ENCODE measurements around the gene FZD7.

Gene FZD7

DNA sequence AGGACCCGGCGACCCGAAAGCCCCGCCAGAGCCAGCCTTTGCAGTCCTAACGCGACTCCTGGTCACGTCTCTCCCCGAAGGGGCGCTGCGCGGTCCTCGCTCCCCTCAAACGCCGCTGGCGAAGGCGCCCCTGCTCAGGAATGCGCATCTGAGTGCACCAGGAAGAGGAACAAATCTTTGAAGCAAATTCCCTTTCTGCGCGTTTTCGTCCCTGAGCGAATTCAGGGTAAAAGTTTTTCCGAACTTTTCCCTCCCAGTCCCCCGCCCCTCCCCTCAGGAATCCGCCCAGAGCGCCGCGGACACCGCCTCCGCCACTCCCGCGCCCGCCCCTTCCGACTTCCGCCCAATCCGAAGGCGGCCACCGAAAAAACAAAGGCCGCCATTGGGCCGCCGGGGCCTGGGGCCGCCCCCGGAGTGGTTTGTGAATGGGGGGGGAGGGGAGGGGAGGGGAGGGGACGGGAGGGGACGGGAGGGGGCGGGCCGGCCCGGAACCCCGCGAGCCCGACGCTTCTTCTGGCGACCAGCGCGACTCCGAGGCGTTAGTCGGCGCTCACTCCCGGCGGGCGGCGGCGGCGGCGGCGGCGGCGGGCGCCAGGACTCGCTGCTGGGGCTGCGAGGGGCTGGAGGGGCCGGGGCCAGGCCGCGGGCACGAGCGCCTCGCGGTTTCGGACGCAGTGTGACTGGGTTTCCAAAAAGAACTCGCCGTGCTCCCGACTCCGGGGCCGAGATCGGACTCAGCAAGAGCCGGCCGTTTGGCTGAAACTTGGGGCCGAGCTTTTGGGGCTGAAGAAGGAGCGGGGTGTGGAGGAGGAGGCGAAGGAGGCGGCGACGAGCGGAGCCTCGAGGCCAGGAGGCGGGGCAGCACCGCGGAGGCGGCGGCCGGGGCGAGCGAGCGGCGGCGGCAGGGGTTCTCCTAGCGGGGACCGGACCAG is at the start of gene FZD7:
TSS of gene FZD7 (plus strand) at position 539 of the 932 bp plus-strand sequence. CDS start 793 bp downstream, outside the sequence.
- DNase-seq = no peak

DNA sequence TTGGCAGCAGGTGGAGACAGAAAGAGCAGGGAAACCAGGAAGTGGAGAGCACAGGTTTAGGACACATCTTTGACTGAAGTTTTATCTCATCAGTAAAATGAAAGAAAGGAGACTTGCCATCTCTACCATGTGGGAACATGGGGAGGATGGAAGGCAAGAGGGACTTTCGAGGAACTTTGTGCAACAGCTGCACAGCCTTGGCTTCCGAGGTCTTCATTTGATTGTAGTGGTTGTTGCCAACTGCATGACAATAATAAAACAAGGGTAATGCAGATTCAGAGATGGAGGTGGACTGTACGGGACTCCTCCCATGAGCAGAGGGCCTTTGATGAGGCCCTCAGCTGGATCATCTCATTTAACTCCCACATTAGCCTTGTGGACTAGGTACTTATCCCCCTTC is 49.3 kb upstream of the FZD7 start:
- DNase-seq = no peak

DNA sequence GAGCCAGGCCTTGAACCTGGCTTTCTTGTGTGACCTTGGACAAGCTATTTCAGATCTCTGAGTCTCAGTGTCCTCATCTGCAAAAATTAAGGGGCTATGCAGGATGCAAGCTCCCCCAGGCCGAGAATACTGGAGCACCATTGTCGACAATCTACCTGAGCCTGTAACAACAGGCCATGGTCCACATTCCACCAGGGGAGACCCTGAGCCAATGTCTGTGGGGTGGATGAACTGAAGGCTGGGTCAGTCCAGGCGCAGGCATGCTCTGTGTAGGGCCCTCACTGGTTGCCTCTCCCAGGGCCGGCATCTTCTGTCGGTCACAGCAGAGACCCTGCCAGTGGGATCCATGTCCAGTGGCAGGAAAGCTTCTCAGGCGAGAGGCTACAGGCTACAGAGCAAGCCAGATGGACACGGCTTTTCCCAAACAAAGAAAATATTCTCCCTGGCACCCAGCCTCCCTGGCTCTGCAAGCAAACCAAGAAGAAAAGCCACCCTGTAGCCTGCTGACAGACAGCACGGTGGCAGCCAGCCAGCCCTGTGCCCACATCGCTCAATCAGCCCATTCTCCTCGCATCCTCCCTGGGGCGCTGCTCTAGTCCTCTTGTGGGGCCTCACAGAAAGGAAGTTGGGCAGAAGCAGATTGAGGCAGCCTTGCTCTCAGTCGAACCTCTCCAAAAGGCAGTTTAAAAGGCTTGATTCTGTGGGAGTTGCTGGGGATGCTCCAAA is 48.7 kb upstream of the FZD7 start:
- no peak for DNase-seq

DNA sequence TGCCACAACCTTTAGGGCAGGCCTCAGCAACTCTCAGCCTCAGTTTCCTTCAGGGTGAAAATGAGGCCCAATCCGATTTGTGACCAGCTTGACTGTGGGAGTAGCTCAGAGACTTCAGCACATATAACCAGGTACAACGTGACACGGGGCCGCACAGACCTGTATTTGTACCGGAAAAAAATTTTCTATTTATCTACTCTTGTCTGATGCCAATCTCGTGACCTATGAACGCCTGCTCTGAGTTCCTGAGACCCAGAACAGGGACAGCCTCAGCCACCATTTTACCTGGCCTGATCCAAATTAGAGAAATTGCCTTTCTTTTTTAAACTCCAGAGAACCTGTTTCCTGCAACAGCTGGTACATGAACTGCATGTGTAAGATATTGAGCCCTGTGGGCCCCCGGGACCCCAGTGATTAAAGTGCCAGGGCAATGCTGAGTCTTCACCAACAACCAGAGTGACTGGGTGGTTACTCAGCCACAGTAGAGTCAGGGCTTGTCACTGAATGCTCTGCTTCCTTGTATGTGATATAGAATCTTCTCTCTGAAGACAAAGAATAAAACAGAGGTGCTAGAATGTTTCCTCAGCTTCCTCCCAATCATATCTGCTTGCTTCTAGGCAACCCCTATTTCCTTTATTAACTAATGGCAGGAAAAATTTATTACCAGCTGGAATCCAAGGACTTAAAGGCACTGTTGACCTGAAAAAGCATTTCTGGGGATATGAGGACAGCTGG is 47.8 kb upstream of the FZD7 start:
- no peak for DNase-seq

DNA sequence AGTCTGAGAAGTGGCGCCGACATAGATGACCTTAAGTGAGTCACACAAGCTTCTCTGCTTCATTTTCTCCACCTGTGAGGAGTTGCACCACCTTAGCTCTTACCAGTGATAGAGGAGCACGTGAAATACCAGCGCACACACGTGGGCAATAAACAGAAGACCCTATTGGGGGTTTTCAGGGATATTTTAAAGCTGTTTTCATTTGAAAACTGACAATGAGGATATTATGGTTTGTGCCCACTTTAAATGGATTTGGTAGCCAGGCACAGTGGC is 47.3 kb upstream of the FZD7 start:
- no peak for DNase-seq

DNA sequence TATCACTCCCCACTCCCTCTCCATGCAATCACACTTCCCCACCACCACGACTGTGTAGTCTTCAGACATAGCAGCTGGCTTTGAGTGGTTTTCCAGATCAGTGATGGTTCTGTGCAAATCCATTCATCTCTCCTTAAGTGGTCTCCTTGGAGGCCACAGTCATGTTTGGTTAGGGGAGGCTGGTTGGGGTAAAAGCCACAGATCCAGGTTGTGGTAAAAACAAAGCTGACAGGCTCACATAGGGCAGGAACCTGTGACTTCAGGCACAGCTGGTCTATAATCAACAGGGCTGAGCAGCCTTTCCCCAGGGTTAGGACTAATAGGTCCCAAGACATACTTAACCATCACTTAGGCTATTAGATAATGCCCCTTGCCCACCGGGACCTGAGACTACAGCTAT is 46.2 kb upstream of the FZD7 start:
- no peak for DNase-seq

DNA sequence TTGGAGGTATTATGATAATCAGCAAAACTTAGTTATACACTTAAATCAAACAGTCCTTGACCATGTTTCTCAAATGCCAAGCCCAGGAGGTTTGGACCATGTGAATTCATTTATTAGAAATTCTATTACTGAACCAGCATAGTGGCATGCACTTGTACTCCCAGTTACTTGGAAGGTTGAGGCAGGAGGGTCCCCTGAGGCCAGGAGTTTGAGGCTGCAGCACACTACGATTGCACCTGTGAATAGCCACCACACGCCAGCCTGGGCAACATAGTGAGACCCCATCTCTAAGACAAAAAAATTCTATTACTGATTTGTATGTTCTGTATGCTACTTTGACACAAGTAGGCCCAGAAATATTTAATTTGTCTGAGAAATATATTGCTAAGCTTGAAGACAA is 43.6 kb upstream of the FZD7 start:
- no peak for DNase-seq

DNA sequence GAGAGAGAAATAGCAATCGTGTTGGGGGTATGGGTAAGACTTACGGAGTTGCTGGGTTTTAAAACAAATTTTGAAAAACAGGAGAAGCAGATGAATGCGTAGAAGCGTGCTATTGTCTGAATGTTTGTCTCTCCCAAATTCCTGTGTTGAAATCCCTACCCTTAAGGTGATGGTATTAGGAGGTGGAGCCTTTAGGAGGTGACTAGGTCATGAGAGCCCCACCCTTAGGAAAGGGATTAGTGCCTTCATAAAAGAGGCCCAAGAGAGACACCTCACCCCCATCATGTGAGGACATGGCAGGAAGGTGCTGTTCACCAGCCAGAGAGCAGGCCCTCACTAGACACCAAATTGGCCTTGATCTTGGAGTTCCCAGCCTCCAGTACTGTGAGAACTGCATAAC is 40.7 kb upstream of the FZD7 start:
- no peak for DNase-seq

DNA sequence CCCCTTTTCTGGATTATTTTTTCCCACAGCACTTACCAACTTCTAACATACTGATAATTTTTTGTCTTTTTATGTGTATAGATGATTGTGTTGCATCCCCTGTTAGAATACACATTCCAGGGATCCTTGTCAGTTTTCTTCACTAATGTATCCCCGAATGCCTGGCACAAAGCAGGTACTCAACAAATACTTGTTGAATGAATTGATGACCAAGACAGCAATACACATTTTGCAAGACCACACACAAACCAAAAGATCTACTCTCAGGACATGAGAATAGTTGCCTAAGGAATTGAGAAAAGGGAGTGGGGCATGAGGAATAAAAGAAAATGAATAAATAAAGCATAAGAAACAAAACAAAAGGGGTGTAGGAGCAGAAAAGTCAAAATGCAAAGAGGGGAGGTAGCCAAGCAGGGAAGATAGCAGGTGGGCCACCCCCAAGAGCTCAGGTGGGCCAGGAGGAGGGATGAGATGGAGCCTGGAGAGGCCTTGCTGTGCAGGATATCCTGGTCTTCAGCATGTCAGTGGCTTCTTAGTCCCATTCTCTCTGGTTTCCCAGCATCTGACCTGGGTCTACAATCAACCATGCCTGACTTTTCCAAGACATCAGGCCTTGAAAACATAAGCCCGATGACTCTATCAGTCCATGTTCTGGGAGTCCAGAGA is 38.5 kb upstream of the FZD7 start:
- DNase-seq = no peak

DNA sequence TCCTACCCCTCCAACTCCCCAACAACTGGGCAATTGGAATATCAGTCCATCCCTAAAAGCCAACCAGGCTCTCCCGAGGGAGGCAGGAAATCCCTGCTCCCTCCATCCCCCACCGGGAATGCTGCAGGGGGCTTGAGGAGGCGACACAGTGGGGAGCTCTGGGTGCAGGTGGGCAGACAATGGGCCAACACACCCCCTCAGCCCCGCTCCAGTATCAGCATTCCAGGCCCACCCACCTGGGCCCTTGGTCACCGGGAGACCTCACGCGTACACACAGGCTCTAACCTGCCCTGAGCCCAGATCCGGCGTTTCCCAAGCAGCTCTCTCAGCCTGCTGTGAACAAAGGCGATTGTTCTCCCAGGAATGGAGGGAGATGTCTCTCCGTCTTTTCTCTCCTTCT is 37.6 kb upstream of the FZD7 start:
- no peak for DNase-seq

DNA sequence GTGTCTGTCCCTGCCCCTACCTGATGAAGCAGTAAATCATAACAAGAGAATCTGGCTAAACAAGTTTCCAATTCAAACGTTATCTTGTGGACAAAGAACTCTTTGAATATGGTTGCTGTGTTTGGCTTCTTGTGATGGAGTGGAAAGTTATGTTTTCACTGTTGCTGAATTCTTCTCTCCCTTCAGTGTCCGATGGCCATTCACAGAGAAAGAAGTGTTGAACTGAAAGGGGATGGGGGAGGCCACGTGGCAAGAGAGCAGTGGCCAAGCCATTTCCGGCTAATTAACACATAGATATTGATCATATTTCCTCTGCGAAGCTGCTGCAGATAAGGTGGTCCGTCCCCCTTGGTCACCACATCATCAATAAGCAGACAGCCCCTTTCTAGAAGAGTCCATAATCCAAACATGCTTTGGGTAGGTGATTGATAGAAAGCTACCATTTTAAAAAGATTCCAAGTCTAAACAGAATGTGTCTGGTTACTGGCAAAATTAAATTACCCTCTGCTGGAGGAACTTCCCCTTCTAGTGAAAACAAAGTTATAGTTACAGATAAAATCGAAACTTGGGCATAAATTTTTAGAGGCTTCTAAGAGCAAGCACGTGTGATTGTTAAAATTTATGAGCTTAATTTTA is 36.9 kb upstream of the FZD7 start:
- no peak for DNase-seq

DNA sequence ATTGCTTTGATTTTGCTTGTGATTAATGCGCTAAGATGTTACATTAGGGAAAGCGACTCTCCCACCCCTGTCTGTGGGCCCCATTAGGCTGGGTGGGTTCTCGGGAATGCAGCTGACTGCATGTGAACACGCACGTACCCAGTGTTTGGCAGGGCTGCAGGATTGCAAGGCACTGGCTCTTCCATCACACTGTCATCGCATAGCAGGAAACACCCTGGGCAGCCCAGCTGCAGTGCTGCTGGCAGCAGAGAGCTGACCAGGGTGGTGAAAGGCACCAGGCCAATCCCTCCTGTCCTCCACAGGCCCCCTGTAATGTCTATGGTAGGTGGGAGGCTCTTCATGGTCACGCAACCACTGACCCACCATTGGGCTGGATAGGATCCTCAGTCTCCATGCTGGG is 34.4 kb upstream of the FZD7 start:
- DNase-seq = no peak

DNA sequence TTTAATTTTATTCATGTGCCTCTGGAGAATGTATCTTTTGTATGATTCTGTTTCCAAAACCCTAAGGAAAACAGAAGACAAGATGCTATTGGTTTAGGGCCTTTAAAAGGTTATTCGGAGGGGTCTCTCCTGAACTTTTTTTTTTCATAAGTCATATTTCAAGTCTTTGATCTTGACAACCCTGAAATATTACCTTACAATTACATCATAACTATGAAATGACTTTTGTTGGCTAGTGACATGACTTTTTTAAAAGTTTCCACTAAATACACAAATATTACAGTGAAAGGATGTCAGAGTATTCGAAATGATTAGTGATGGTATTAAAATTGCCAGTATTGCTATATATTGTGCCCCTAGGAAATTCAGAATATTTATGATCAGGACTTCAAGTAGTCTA is 31.8 kb upstream of the FZD7 start:
- DNase-seq = no peak

DNA sequence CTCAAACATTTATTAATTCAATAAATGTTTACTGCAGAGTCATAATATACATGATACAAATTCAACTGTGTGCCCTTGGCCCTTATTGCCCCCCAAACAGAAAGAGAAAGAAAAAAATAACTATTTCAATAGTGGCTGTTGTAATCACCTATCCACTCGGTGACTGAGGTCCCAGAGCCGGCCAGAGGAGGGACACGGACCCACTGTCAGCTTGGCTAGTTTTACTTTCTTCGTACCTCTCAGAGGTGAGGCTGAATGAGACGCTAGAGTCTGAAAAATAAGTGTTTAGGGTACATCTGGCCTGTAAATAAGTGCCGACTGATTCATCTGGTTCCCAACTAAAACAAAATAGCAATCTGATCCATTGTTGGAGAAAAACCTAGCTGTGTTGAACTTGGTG is 31.3 kb upstream of the FZD7 start:
- no peak for DNase-seq

DNA sequence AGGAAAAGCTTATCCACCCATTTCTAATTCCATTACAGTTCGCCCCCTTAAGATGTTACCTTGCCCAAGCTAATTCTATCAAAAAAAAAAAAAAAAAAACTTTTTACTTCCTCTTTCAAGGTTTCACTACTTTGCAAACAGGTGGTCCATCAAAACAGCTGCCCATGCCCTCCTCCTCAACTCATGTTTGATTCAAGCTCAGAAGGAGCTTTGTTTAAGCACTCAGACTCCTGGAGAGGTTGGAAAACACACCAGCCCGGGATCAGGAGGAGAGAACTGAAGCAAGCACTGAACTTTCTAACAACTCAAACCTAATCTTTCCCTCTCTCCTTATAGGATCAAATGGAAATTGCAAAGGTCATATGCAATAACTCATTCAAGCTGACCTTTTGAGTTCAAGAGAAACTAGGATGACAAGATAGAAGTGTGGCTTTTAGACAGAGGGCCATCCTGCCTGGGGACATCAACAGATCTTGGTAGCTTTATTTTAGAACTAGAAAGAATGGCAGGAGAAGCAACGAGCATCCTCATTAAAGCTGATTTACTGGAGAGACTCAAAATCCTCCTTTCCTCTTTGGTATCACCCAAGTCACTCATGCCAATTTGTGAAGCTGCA is 28.3 kb upstream of the FZD7 start:
- no peak for DNase-seq

DNA sequence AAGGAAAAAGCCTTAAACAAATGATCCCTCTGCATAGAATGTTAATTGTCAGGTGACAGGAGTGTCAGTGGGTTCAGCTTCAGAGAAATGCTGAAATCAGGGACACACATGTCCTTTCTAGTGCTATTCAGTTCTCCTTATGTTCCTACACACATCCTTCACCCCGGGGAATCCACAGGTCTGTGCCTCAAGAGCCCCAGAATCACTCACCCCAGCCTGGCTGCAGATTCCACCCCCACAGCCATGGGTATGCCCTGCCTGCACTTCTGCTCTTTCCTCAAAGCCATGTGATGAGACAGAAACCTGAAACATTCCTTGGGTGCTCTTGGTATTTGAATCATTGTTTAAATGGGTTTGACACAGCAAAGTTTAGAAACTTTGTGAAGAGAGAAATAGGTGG is 27.4 kb upstream of the FZD7 start:
- no peak for DNase-seq

DNA sequence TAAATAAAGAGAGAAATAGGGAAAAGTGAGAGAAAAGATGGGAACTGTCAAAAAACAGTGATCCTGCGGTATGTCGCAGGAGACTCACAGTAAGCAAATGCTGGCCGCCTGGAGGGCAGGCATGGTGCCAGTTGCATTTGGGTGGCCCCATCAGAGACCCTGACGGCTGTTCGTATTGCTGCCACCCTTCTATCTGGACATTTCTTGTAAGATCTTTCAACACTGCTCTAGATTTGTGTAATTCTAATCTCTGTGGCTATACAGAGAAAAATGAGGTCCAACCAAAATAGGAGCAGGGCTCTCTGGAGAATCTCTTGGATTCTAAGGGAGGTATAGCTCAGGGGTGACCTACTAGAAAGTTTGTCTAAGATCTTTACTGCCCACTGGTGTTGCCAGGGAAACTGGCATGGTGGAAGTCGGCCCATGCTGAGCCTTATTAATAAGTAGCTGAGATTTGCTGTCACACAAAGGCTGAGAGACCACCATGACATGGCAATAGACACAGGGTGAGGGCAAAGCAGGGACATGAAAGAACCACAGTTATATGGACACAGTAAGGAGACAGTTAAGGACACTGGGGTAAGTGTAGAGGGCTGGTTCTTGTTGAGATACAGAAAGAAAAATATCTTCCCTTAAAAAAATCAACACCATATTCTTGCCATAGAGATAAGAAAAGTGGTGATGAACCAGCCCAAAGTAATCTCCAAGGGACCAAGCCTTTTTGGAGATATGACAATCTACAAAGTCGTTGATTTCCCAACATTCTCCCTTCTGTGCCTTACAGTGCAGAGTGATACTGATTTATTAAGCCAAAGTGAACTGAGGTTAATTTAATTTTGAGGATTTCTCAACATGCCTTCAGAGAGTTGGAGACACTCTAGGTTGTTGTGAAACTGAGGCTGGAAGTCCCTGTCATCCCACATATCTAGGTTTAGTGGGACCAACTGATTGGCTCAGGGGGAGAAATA is 26.4 kb upstream of the FZD7 start:
- no peak for DNase-seq

DNA sequence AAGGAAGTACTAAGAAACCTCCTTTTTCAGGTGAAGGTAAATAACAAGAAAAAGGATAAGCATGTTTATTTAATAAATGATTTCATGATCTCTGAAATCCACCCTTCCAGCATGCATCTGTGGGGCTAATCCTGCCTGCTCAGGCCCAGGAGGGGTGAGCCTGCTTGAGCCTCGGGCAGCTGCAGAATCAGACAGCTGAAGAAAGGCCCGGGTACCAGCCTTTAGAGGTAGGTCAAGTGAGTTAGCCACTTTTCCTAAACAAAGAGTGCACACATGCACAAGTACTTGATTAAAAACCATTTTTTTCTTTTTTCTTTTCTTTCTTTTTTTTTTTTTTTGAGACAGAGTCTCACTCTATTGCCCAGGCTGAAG is 25.7 kb upstream of the FZD7 start:
- no peak for DNase-seq

DNA sequence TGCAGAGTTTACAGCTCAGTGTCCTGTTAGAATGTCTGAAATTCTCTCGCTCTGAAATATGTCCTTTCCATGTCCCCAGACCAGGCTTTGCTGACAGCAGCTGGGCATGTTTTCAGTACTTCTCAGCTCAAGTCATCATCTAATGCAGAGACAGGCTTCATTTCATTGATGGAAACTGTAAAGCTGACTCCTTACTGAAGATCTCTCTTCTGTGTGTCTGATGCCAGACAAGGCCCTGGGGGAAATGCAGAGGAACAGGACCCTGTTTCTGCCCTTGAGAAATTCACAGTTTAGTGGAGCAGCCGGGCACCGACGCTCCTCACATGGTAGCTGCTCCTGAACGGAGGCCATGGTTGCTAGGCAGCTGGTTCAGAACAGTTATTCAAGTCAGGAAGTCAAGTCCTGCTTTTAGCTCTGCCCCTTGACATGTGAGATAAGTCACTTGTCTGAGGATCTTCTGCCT is 24.6 kb upstream of the FZD7 start:
- DNase-seq = no peak

DNA sequence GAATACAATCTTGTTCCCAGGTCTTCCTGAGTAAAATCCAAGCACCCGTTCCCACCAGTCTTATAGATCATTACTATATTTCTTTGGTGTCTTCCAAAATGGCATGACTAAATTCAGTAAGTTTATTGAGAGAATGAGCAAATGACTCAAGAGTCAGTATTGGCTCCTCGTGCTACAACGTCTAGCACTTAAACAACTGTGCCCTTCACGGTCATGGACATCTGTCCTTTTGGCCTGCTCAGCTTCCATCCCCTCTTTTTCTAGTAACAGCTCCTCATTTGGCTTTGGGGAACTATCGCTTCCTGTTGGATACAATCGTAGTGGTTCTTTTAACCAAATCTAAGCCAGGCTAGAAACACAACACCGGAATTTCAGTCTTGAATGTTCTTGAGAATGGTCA is 24.1 kb upstream of the FZD7 start:
- DNase-seq = no peak

DNA sequence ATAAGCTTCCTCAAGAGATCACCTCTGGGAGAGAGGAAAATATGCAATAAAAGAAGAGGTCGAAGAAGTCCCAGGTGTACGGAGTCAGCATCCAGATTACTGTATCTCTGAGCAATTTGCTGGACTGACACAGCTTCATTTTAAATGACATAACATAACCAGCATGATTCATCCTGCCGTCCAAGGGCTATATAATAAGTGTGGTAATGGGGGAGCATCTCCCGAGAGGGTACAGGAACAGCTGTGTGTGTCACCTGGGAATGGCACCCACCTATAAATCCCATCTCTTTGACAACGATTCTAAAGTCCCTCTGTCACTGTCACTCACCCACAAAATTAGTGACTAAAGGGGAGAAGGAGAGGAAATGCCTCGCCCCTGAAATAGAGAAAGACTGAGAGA is 19.3 kb upstream of the FZD7 start:
- DNase-seq = no peak

Measured in NK-92 treated with Interleukin-12 subunit alpha and Interleukin-12 subunit beta, amount 100 ng/mL, for 24 hours (cell line).